ENCODE results near the gene ZMYND10. TPM values are rescaled to one million over a fixed set of nuclear protein-coding genes. Genes with fewer than 3 reads are reported as not detected.
A peak's percentile ranks its signal among the peaks of the same experiment; 100 is the strongest.

The ZMYND10 gene
- total and polyA plus RNA-seq, 2 donors (not counting 3 experiments of a cell fraction or from before 2014, with no cell fraction given), result 0.25 to 0.38 TPM

DNA sequence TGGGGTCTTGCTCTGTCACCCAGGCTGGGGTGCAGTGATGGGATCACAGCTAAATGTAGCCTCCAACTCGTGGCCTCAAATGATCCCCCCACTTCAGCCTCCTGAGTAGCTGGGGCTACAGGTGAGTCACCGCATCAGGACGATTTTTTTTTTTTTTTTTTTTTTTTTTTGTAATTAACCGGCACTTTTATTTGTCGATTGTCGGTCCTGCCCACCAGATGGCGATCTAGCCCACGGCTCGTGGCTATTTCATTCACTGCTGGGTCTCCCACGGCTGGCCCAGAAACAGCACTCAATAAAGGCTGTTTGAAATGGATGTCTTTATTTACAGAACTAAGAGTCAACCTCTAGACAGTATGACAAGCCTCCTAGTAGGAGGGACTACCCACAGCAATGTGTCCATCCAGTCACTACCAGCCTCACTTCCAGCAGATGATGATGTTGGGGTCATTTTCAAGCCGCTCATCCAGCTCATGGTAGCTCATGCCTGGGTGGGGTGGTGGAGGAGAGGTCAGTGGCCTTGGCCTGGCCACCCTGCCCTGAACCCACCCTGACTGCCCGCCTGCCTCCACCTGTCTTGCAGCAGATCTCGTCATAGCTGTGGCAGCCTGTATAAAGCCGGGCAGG, 1.8 kb upstream of the ZMYND10 start:
- POLR2A ChIA-PET, result interaction anchor here (1.0 kb wide), 1 partner anchor 195 kb away, joined by 3 read pairs; no protein-coding TSS in a partner anchor
- Histone ChIP-seq H3K79me2 (ENCODE audit: control insufficient read depth, insufficient read depth, low read length) (no peaks in the 10 kb centered on the region), H3K4me1 (ENCODE audit: control insufficient read depth, extremely low read depth, insufficient read depth, low read length) (peaks cover 21% of the 10 kb centered on the region), H4K20me1 (replicated peaks; ENCODE audit: control insufficient read depth, extremely low read depth, insufficient read depth, low read length) (no peaks in the 10 kb centered on the region), H2AFZ (ENCODE audit: low read depth, low read length) (no peak overlapping the region), H3K9ac (replicated peaks; ENCODE audit: extremely low read depth, insufficient read depth, low read length) (no peak overlapping the region), H3K9me1 (replicated peaks; ENCODE audit: control insufficient read depth, extremely low read depth, insufficient read depth, low read length) (no peaks in the 10 kb centered on the region), H3K4me3 (replicated peaks in 1 of 3; ENCODE audit: insufficient read depth in 1 of 3, low read depth in 1 of 3, low read length in 3 of 3) (no peak overlapping the region), H3K9me3 (replicated peaks; ENCODE audit: control insufficient read depth, insufficient read depth, low read length) (no peaks in the 10 kb centered on the region), H3K36me3 (ENCODE audit: control insufficient read depth in 2 of 2, extremely low read depth in 1 of 2, insufficient read depth in 2 of 2, low read length in 2 of 2) (peaks cover 0 to 4% of the 10 kb centered on the region in 2 experiments), H3K4me2 (ENCODE audit: insufficient read depth, low read length) (no peak overlapping the region), H3K27ac (ENCODE audit: insufficient read depth, low read depth, low read length) (no peak overlapping the region), H3K27me3 (ENCODE audit: control insufficient read depth in 2 of 2, insufficient read depth in 2 of 2, low read length in 2 of 2) (no peaks in the 10 kb centered on the region)
- intact Hi-C loops (cut with micrococcal nuclease) (loop anchor here (1.0 to 5.0 kb wide), 5 partner anchors 41 to 265 kb away; no protein-coding TSS in a partner anchor), dilution Hi-C loops (cut with MboI; ENCODE audit: extremely low pct_ligation_motif_present, low sequenced_read_pairs) (no loop called here)
- CTCF ChIA-PET, result interaction anchor here (0.6 to 7.7 kb wide), 15 partner anchors 10 to 265 kb away, joined by 3 to 165 read pairs (median 4); partner anchors contain the start of genes C3orf18 and CISH
- peak; percentile 38 for TF ChIP-seq JUN (IDR thresholded peaks at IDR 0.05; ENCODE audit: borderline replicate concordance, insufficient read depth, insufficient read length, low read depth)
- TF ChIP-seq FOS (IDR thresholded peaks at IDR 0.05; ENCODE audit: borderline replicate concordance, insufficient read depth, low read length), result peak; percentile 60
- TF ChIP-seq GATA2 (IDR thresholded peaks at IDR 0.05; ENCODE audit: insufficient read depth, insufficient read length, low read depth, low read length), result no peak
- no peak for TF ChIP-seq POLR2AphosphoS5 (IDR thresholded peaks at IDR 0.05; ENCODE audit: insufficient read depth, low read depth, low read length)
- TF ChIP-seq CTCF (IDR thresholded peaks at IDR 0.05; ENCODE audit: extremely low read depth in 1 of 2, insufficient read depth in 1 of 2, low read depth in 1 of 2, low read length in 2 of 2), result peak; percentile 63 to 64
- FAIRE-seq, result peak; percentile 86
- DNase-seq (ENCODE audit: low read depth, low spot score), result peak; percentile 84
- BruUV-seq (replicated peaks), result no TSS peak

All from endothelial cell of umbilical vein (primary cell).